Measurements from ENCODE around the gene POMT1.

POMT1 gene

GRCh38 chr9:131499254-131499767 is 3.4 kb upstream of the POMT1 start:
- Histone ChIP-seq H3K4me2 (ENCODE audit: low read length) (no peak overlapping the region), H3K9me3 (ENCODE audit: low read length) (no peaks in the 10 kb centered on the region), H2AFZ (ENCODE audit: low read length) (no peak overlapping the region), H3F3A (ENCODE audit: insufficient read depth, low read length) (peaks cover 6% of the 10 kb centered on the region), H3K27me3 (ENCODE audit: insufficient read depth, low read length) (no peaks in the 10 kb centered on the region), H3K9me2 (ENCODE audit: low read depth, low read length) (no peaks in the 10 kb centered on the region), H3K79me2 (ENCODE audit: insufficient read depth, low read length) (no peaks in the 10 kb centered on the region), H3K4me3 (ENCODE audit: low read depth, low read length, poor library complexity, severe bottlenecking) (no peak overlapping the region), H3K36me3 (ENCODE audit: insufficient read depth, low read length) (peaks cover 56% of the 10 kb centered on the region), H3K9ac (ENCODE audit: low read length) (no peak overlapping the region), H3K27ac (ENCODE audit: low read depth, low read length, poor library complexity, severe bottlenecking) (peak overlapping the region; percentile 70), H3K4me1 (ENCODE audit: insufficient read depth, low read length, severe bottlenecking) (peaks cover 28% of the 10 kb centered on the region), H4K20me1 (ENCODE audit: insufficient read depth, low read length) (no peaks in the 10 kb centered on the region)
- TF ChIP-seq CTCF (IDR thresholded peaks at IDR 0.05; ENCODE audit: low read length) (no peak), EZH2 (IDR thresholded peaks at IDR 0.05; ENCODE audit: borderline replicate concordance, low read length) (no peak)

GRCh38 chr9:131500377-131500776 is 2.3 kb upstream of the POMT1 start:
- peak overlapping the region; percentile 70 for H3K27ac ChIP-seq (ENCODE audit: low read depth, low read length, poor library complexity, severe bottlenecking)
- H3K4me1 ChIP-seq (ENCODE audit: insufficient read depth, low read length, severe bottlenecking) = peaks cover 30% of the 10 kb centered on the region
- no peaks in the 10 kb centered on the region for H3K27me3 ChIP-seq (ENCODE audit: insufficient read depth, low read length)
- H3K9me2 ChIP-seq (ENCODE audit: low read depth, low read length) = no peaks in the 10 kb centered on the region
- H3F3A ChIP-seq (ENCODE audit: insufficient read depth, low read length) = peaks cover 6% of the 10 kb centered on the region
- H3K79me2 ChIP-seq (ENCODE audit: insufficient read depth, low read length) = no peaks in the 10 kb centered on the region
- no peaks in the 10 kb centered on the region for H3K9me3 ChIP-seq (ENCODE audit: low read length)
- H3K4me3 ChIP-seq (ENCODE audit: low read depth, low read length, poor library complexity, severe bottlenecking) = no peak overlapping the region
- no peak for TF ChIP-seq EZH2 (IDR thresholded peaks at IDR 0.05; ENCODE audit: borderline replicate concordance, low read length)
- no peak for TF ChIP-seq CTCF (IDR thresholded peaks at IDR 0.05; ENCODE audit: low read length)
- H3K36me3 ChIP-seq (ENCODE audit: insufficient read depth, low read length) = peaks cover 45% of the 10 kb centered on the region
- no peak overlapping the region for H3K4me2 ChIP-seq (ENCODE audit: low read length)
- H2AFZ ChIP-seq (ENCODE audit: low read length) = no peak overlapping the region
- H3K9ac ChIP-seq (ENCODE audit: low read length) = peak overlapping the region; percentile 14; the same call in 1 of the 2 replicates
- H4K20me1 ChIP-seq (ENCODE audit: insufficient read depth, low read length) = no peaks in the 10 kb centered on the region

- Histone ChIP-seq H2AFZ (ENCODE audit: low read length) (no peak overlapping the region), H3K79me2 (ENCODE audit: insufficient read depth, low read length) (no peaks in the 10 kb centered on the region), H3K4me1 (ENCODE audit: insufficient read depth, low read length, severe bottlenecking) (peaks cover 30% of the 10 kb centered on the region), H3K27ac (ENCODE audit: low read depth, low read length, poor library complexity, severe bottlenecking) (peak overlapping the region; percentile 70), H3K36me3 (ENCODE audit: insufficient read depth, low read length) (peaks cover 39% of the 10 kb centered on the region), H3K9ac (ENCODE audit: low read length) (no peak overlapping the region), H3F3A (ENCODE audit: insufficient read depth, low read length) (peaks cover 6% of the 10 kb centered on the region), H3K27me3 (ENCODE audit: insufficient read depth, low read length) (no peaks in the 10 kb centered on the region), H3K9me2 (ENCODE audit: low read depth, low read length) (no peaks in the 10 kb centered on the region), H3K4me2 (ENCODE audit: low read length) (no peak overlapping the region), H3K4me3 (ENCODE audit: low read depth, low read length, poor library complexity, severe bottlenecking) (no peak overlapping the region), H4K20me1 (ENCODE audit: insufficient read depth, low read length) (no peaks in the 10 kb centered on the region), H3K9me3 (ENCODE audit: low read length) (no peaks in the 10 kb centered on the region)
- TF ChIP-seq EZH2 (IDR thresholded peaks at IDR 0.05; ENCODE audit: borderline replicate concordance, low read length) = no peak
Observed at GRCh38 chr9:131500939-131501541, 1.7 kb upstream of the POMT1 start.

Measured in OCI-LY1 (cell line).